NOMO-1 (cell line): ENCODE measurements around the gene TYSND1.
"Not testable (repeated sequence)": the region's sequence is repeated elsewhere in the genome, so short reads cannot be mapped to it uniquely, and the experiment has no call there.

ENCODE experiments used
- DNase-seq, 2 experiments: peaks; one replicate each; lab custom pipeline; 2025; ENCODE audit not compliant: unreplicated experiment in 2 of 2; lab: John Stamatoyannopoulos, UW

Gene TYSND1

GRCh38 chr10:70135046-70135445 lies 11.5 kb downstream of the TYSND1 start:
- DNase-seq, result no peak

DNA sequence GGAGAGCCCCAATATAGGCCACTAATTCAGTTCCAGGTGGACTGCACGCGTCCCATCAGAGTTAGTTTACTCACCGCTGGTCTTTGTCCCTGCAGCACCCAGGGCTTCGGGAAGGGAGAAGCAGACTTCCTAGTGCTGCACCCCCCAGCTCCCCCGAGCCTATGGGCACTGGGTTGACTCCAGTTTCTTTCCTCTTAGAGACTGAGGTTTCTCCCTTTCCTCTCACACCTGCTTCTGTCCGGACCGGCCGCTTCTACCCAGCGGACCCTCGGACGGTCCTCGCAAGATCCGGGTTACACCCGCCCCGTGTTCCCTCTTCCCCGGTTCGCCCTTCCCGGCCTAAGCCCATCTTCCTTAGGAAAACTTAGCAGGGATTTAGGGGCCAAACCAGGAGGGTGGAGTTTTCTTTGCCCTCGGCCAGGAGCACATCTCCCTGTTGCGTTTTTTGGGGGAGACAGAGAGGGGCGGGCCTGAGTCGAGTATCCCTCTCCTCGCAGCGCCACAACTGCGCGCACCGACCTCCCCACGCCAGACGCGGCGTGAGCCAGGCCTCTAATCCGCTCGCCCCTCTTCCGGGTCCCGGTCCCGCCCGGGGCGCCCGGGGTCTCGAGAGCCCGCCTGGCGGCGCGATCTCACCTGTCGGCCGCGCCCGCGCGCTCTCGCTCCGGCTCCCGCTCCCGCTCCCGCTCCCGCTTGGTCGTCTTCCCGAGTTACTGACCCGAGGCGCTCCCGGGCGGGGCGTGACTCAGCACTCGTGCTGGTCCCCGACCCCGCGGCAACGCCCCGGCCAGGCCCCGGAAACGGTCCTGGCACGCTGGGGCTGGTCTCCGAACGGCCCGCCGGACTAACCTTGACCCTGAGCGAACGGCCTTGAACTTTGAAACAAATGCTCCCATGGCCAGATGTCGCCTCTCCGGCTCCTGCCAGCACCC lies 14.1 kb downstream of the TYSND1 start, which contains the start of gene AIFM2:
Gene AIFM2, minus strand, starts transcription at position 728 of the 932 bp plus-strand sequence. CDS start 8,741 bp downstream, outside the sequence.
- peak; percentile 4 to 19 for DNase-seq

DNA sequence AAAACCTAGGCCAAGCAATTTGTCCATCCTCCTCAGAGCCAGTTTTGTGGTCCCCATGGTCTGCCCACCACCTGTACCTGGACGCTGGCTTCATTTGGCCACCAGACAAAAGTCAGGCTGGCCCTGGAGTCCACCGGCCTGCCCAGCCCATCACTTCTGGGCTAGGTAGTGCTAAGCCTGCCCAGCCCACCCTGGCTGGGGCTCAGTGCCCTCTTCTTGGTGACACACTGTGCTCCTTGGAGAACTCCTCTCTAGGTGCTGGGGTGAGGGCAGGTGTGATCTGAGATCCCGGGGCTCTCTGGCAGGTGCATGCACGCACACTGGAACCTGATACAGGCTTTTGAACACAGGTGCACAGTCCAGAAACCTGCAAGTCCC lies 15.0 kb downstream of the TYSND1 start:
- DNase-seq, result no peak

DNA sequence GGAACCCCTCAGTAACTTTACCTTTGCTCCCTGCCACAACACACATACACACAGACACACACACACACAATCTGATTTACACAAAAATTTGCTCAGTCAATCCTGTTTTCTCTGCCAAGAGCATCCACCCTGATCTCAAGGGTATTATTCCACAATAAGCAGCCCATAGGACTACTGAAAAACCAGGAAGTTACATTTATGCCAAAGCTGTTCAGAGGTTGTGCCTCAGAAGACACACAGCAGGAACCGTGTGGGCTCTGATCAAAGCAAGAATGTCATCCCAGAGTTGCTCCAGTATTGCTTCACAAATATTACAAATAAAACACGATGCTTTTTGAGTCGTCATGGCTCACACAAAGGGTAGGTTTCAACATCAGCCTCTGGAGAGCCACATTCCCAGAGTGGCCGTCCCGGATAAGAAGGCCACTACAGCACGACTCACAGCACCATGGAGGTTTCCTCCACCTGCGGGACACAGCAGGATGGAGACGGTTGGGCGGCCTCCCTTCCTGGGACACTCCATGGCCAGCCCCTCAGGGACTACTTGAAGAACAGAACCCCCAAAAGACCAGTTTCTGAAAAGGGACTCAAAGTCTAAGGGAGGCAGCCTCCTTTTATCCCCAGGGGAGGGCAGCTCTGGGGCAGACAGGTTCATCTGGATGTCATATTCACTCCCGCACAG lies 15.5 kb downstream of the TYSND1 start:
- DNase-seq, result no peak

DNA sequence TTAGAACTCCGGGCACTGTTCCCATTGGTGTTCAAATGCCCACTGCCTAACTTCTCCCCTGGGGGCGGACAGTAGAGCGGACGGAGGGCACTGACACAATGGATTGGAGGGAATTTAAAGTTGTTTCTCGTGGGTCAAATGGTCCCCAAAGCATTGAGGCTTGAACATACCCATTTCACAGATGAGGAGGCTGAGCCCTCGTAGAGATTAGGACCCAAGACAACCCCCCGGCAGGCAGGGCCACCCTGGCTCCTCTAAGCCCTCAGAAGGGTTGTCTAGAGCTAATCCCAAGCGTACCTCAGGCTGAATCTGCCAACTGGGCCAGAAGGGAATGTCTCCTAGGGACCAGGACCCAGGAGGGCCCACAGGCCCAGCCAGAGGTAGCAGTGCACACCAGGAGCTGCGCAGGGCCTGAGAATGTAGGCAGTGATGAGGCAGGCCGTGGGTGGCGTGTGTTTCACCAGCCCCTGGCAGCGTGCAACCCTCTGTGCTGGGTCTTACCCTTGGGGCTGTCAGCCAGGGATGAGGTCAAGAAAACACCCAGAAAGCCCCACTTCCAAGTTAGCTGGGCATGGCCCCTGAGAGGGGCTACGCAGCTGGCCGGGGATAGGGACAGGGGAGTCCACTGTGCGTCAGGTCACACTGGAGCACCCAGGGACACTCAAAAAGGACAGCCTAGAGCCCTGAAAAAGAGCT lies 19.7 kb downstream of the TYSND1 start:
- DNase-seq, result no peak

DNA sequence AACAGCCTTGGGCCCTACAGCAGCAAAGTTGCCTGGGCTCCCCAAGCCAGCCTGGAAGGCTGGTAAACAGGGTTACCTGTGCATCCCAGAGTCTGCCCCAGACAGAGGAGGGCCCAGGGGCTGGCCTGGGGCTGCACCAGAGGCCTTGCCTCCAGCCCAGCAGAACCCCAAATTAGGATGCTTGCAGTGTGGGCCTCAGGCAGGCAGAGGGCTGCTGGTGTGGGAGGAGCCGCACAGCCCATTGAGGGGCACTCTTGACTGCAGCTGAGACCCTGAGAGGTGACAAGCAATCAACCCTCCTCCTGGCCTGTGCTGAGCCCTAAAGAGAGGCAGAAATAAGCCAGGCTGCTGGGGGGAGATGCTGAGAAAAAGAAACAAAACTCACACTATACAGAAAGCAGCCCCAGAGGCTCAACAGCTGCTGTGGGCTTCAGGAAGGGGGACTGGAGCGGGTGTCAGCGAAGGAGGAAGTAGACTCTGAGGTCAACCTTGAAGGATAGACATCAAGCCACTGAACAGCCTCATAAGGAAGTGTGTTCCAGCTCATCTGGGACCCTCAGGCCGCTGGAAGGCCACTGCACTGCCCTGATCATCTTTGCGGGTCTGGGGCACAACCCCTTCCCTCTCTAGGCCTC lies 20.5 kb downstream of the TYSND1 start:
- DNase-seq, result peak in 1 of 2 experiments; percentile 36

DNA sequence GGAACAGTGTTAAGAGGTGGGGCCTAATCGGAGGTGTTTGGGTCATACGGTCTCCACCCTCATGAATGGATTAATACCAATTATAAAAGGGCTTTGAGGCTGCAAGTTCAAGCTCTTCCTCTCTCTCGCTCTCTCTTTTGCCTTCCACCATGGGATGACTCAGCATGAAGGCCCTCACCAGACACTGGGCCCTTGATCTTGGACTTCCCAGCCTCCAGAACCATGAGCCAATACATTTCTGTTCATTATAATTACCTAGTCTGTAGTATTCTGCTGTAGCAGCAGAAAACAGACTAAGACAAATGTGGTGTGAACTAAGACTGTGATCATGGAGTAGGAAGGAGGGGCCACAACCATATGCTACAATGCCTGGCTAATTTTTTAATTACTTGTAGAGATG lies 21.6 kb downstream of the TYSND1 start:
- no peak for DNase-seq

- DNase-seq, result no peak
Measured at GRCh38 chr10:70124415-70124814, 22.1 kb downstream of the TYSND1 start.

GRCh38 chr10:70123817-70124216 lies 22.7 kb downstream of the TYSND1 start:
- DNase-seq, result no peak

GRCh38 chr10:70123166-70123565 lies 23.3 kb downstream of the TYSND1 start:
- not testable (repeated sequence) for DNase-seq

- DNase-seq, result peak in 1 of 2 experiments; percentile 8
Measured at GRCh38 chr10:70122742-70123141, 23.8 kb downstream of the TYSND1 start.

DNA sequence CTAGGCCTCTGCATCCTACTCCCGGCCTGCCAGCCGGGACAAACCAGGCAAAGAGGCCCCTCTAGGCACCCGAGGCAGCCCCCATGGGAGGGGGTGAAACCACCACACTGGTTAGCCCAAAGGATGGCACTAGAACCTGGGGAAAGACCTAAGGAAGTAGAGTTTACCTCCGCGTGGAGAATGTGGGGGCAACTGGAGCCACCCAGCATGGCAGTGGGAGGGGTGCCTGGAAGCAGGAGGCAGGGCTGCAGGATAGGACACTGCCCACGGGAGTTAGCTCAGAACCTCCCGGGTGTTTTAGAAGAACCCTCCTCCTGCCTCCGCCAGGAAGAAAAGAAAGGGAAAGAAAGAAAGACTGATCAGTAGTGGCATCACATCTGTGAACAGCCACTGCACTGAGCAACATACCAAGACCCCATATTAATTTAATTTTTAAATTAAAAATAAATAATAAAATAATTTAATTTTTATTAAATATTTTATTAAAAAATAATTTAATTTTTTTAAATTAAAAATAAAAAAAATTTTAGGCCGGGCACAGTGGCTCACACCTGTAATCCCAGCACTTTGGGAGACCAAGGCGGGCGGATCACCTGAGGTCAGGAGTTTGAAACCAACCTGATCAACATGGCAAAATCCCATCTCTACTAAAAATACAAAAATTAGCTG lies 25.1 kb downstream of the TYSND1 start:
- no peak for DNase-seq

GRCh38 chr10:70120417-70120816 lies 26.1 kb downstream of the TYSND1 start:
- DNase-seq, result no peak

DNA sequence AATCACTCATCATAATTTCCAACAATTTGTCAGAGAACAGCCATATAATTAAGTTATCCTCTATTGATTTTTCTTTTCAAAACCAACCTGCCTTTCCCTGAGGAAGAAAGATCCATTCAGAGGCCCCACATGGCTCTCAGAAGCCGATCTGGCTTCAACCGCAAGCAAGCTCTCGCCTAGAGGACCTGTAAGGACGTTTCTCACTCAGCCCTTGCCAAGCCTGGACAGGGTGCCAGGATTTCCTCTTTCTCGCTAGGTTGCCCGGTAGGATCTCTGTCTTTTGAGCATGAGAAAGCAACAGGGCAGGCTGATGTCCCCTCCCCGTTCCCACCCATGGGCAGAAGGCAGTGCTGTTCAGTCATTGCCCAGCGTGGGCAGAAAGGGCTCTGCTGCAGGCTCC lies 26.9 kb downstream of the TYSND1 start:
- no peak for DNase-seq

DNA sequence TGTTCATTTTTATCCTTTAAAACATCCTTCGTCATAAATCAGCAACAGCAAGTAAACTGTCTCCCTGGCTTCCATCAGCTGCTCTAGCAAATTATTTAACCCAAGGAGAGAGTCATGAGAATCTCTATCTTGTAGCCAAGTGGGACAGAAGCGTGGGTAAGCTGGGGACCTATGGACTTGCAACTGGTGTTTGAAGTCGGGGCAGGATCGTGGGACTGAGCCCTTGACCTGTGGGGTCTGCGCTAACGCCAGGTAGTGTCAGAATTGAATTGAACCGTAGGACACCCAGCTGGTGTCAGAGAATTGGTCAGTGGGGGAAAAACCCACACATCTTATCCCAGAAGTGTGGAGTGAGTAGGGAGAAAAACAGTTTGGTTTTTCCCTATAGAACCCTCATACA lies 27.3 kb downstream of the TYSND1 start:
- DNase-seq, result no peak

- no peak for DNase-seq
Measured at GRCh38 chr10:70118196-70118595, 28.3 kb downstream of the TYSND1 start.

GRCh38 chr10:70117646-70118045 lies 28.9 kb downstream of the TYSND1 start:
- DNase-seq, result no peak

- peak in 1 of 2 experiments; percentile 7 for DNase-seq
Measured at GRCh38 chr10:70115948-70116682, 30.4 kb downstream of the TYSND1 start.

DNA sequence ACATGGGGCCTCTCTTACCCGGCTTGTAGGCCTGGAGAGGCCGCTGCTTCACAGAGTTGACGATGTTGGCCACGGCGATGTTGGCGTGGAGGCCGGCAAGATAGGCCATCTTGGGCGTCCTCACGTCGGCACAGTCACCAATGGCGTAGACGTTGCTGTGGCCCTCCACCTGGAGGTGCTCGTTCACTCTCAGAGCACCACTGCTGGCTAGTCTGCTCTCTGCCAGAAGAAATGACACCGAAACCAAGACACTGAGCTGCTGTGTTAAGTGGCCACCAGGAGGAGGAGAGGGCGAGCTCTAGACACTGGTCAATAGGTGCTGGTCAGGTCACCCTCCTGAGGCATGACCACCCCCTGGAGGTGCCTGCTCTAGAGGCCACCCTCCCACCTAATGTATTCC lies 31.6 kb downstream of the TYSND1 start:
- no peak for DNase-seq

GRCh38 chr10:70112071-70112470 lies 34.4 kb downstream of the TYSND1 start:
- no peak for DNase-seq
